IPS-11a (cell line): ENCODE results near the gene CEP250.
"Not testable (repeated sequence)": the region's sequence is repeated elsewhere in the genome, so short reads cannot be mapped to it uniquely, and the experiment has no call there.

Experiments used
- H3K4me3 ChIP-seq: one replicate; pipeline ENCODE4 v1.5.1; 2013; ENCODE audit warnings: low read depth, low read length, control low read depth

The CEP250 gene

DNA sequence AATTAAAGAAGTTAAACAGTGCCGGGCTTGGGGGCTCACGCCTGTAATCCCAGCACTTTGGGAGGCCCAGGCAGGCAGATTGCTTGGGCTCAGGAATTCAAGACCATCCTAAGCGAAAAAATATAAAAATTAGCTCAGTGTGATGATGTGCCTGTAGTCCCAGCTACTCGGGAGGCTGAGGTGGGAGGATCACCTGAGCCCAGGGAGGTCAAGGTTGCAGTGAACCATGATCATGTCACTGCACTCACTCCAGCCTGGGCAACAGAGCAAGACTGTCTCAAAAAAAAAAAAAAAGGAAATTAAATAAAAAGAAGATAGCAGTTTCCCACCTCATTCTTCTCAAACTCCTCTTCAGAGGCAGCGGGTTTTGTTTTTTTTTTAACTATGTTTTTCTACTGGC, 62.4 kb downstream of the CEP250 start:
- not testable (repeated sequence) for H3K4me3 ChIP-seq

GRCh38 chr20:35518955-35519354, 63.6 kb downstream of the CEP250 start:
- no peak overlapping the region for H3K4me3 ChIP-seq

DNA sequence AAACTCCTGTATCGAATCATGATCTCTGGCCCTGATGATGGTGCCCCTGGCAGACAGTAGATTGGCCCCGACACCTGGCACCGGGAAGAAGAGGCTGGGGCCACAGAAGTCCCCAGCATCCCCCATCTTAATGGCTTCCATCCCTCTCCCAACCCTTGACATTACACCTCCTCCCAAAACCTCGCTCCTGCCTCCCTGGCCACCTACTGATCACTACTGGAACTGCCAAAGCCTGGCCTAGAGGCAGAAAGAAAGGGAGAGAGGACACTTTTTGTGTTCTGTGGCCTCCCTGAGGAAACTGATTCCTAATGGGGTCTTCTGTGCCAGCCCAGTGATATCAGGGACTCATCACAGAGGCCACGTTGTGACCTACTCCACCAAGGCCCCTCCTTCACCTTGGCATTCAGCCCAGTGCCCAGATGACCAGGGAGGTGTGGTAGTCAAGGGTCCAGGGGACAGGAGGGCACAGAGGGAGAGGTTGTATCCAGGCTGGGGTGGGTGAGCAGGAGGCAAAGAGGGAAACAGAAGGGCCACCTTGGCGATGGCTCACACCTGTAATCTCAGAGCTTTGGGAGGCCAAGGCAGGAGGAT, 68.0 kb downstream of the CEP250 start:
- H3K4me3 ChIP-seq, result no peak overlapping the region

GRCh38 chr20:35525639-35526038, 70.2 kb downstream of the CEP250 start:
- no peak overlapping the region for H3K4me3 ChIP-seq

DNA sequence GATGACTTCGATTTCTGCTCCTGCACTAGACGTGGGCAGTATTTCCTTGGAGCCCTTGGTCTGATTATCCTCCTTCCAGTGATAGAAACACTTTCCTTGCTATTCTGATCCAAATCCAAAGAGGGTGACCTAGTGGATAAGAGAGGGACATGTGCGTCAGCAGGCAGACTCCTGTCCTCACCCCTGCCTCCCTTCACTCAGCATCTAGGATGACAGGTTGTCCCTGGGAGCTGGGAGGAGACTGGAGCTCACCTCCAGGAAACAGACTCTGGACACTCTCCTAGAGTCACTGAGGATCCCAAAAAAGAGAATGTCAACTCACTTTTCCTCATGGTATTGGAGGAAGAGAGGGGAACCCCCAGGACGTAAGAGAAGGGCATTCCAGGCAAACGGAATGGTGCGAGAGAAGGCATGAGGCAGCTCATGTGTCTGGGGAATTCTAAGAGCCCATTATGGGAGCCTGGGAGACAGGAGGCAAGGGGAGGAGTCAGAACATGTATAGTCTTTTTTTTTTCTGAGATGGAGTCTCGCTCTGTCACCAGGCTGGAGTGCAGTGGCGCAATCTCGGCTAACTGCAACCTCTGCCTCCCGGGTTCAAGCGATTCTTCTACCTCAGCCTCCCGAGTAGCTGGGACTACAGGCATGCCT, 71.8 kb downstream of the CEP250 start:
- H3K4me3 ChIP-seq, result no peak overlapping the region

DNA sequence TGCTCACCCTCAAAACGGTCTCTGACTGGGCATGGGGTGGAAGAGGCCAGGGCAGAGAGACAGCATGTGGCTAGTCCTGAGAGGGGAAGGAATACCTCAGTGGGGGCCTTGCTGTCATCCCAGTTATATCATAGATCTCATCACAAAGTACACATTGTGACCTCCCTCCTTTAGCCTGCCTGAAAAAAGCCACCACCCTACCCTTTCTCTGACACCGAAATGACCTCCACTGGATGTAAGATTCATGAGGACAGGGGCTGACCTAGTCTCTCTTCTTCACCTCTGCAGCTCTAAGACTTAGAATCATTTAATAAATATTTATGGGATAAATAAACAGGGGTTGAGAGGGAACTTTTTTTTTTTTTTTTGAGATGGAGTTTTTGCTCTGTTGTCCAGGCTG, 74.2 kb downstream of the CEP250 start, which contains the start of gene C20orf173:
Gene C20orf173 (minus strand): TSS at position 101 of the 400 bp plus-strand sequence. CDS start 279 bp downstream, outside the sequence.
- no peak within 1 kb of the TSS for H3K4me3 ChIP-seq

GRCh38 chr20:35539756-35540212, 84.4 kb downstream of the CEP250 start:
- H3K4me3 ChIP-seq, result peak overlapping the region; percentile 8

GRCh38 chr20:35541118-35541782, 85.9 kb downstream of the CEP250 start:
- peak overlapping the region; percentile 78 for H3K4me3 ChIP-seq

DNA sequence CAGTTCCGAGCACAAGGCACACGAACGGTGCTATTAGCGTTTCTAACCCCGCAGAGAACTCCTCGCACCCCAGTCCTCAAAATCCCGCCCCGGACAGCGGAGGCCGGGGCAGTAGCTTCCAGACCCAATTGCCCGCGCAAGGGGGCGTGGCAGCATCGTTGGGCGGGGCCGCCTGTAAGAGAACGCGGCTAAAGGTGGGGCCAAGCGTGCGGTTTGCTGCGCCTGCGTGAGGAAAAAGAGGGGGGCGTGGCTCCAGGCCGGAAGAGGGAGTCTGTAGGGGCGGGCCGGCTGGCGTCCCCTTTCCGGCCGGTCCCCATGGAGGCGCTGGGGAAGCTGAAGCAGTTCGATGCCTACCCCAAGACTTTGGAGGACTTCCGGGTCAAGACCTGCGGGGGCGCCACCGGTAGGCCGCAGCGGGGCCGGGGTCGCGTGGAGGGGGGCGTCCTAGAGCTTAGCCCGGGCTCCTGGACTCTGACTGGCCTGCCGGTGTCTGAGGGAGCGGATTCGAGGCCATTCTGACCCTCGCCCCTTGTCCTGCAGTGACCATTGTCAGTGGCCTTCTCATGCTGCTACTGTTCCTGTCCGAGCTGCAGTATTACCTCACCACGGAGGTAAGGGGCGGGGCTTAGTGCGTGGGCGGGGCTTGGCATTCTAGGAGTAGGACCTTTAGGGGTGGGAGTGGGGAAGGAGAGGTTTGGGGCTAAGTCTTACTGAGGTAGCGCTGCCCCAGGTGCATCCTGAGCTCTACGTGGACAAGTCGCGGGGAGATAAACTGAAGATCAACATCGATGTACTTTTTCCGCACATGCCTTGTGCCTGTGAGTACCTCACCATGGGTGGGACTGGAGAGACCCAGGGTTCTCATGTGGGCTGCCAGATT, 86.6 kb downstream of the CEP250 start, which contains the start of gene ERGIC3:
Gene ERGIC3 (plus strand): TSS at position 296 of the 880 bp plus-strand sequence. CDS start 20 bp downstream, at position 316.
- peak within 1 kb of the TSS; percentile 78 for H3K4me3 ChIP-seq

DNA sequence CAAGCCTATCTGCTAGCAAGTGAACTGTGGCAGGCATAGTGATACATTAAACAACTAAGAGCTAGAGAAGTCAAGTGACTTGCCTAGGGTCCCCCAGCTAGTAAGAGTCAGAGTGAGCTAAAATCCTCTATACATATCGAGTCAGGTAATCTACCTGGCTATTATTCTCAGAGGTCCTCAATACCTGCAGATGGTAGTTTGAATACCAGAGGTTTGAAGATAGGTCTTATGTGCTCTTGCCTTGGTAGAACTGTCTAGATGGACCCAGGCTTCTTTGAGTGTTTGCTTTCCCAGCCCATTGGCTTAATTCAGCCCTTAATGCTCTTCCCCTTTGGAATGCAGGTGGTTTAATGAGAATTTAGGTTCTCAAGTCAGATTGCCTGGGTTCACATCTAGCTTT, 87.6 kb downstream of the CEP250 start:
- H3K4me3 ChIP-seq, result peak overlapping the region; percentile 78

DNA sequence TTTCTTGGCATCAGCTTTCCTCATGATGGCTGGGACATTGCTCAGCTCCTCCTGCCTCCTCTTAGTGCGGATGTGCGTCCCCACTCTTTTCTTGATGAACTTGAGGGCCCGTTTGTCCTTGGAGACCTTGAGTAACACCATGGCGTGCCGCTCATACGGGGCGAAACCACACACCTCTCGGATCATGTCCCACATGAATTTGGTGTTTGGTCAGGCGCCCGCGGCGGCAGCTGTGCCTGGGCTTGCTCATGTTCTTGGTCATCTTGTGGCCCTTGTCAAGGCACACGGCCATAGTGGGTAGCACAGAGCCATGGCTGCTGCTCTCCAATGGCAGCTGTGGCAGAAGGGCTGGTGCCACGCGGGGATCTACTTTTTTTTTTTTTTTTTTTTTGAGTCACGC, 89.0 kb downstream of the CEP250 start:
- H3K4me3 ChIP-seq, result no peak overlapping the region

GRCh38 chr20:35544941-35545340, 89.5 kb downstream of the CEP250 start:
- H3K4me3 ChIP-seq, result not testable (repeated sequence)

DNA sequence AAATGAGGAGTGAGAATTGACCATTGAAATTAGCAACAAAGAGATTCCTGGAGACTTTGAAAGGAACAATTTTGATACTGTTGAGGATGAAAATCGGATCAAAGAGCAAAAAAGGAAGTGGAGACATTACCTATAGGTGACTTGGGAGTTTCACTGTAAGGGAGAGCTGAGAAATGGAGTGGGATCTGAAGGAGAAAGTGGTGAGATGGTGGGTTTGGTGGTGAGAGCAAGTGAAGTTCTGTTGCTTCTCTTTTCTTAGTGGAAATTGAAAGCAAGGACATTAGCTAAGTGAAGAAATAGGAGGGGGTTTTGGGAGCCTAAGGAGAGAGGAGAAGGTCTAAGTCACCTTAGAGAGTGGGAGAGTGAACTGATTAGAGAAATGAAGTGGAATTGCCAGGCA, 90.7 kb downstream of the CEP250 start:
- no peak overlapping the region for H3K4me3 ChIP-seq

GRCh38 chr20:35547329-35547728, 91.9 kb downstream of the CEP250 start:
- no peak overlapping the region for H3K4me3 ChIP-seq

- H3K4me3 ChIP-seq, result no peak overlapping the region
Observed at GRCh38 chr20:35551503-35551902, 96.1 kb downstream of the CEP250 start.

- no peak overlapping the region for H3K4me3 ChIP-seq
Observed at GRCh38 chr20:35552914-35553313, 97.5 kb downstream of the CEP250 start.

DNA sequence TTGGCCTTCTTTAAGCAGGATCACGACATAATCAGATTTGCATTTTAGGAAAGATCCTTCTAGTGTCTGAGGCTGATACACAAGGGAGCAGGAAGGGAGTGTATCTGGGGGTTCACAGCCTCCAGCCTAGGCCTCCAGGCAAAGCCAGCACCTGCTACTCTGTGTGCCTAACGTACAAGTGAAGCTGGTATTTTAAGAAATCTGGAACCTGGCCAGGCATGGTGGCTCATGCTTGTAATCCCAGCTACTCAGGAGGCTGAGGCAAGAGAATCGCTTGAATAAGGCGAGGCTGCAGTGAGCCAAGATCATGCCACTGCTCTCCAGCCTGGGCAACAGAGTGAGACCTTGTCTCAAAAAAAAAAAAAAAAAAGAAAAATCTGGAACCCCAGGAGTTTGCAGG, 100.1 kb downstream of the CEP250 start:
- H3K4me3 ChIP-seq, result not testable (repeated sequence)

DNA sequence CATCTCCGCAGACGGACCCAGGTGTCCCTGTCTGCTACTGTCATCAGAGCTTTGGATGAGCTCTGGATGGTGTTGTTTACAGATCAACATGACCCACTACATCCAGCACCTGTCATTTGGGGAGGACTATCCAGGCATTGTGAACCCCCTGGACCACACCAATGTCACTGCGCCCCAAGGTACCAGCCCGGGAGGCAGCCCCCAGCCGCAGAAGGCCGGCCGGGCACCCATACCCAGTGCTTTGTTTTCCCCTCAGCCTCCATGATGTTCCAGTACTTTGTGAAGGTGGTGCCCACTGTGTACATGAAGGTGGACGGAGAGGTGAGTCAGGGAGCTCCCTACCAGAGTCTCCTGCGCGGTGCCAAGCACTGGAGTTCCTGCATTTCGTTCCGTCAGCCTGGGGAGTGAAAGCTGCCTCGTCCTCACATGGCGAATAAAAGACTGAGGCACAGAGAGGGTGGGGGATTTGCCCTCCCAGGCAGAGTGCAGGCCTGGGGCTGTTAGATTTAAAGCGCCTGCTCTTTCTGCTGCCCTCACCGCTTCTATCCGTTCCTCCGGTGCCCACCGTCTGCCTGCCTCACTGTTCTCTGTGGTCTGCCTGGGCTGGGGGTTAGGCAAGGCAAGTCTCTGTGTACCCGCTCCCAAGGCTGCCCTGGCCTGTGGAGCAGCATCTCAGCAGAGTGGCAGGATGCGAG, 100.7 kb downstream of the CEP250 start:
- H3K4me3 ChIP-seq, result no peak overlapping the region

- no peak overlapping the region for H3K4me3 ChIP-seq
Observed at GRCh38 chr20:35556871-35557270, 101.5 kb downstream of the CEP250 start.

GRCh38 chr20:35558451-35558850, 103.1 kb downstream of the CEP250 start:
- H3K4me3 ChIP-seq, result no peak overlapping the region
